Tibial artery (tissue), 4 donors: Measurements from ENCODE around the gene FOXO3.

Experiments used
- DNase-seq, 2 donors: peaks; one replicate each; pipeline ENCODE4 v3.0.0-alpha.2; 2019
- H3K27ac ChIP-seq, 2 donors: fragments of 200-600 bp; sonication (generic) in 1 of 2; 1 replicate in 1 of 2; 2 replicates in 1 of 2; pipeline ENCODE4 v1.5.1; 2018 to 2019; ENCODE audit warnings: mild to moderate bottlenecking in 1 of 2
- H3K27me3 ChIP-seq, 2 donors: fragments of 200-600 bp; sonication (generic) in 1 of 2; one replicate each; pipeline versions ENCODE4 v1.5.1 to v1.6.0; 2016 to 2019
- H3K36me3 ChIP-seq, 3 donors: fragments of 200-600 bp; sonication (generic) in 2 of 3; one replicate each; pipeline ENCODE4 v1.5.1; 2016 to 2019; ENCODE audit warnings: mild to moderate bottlenecking in 2 of 3
- H3K4me1 ChIP-seq, 4 donors: fragments of 200-600 bp; sonication (generic) in 2 of 4; 1 replicate in 3 of 4; 2 replicates in 1 of 4; pipeline ENCODE4 v1.5.1; 2016 to 2019
- H3K4me3 ChIP-seq, 2 donors: fragments of 200-600 bp; sonication (generic) in 1 of 2; 1 replicate in 1 of 2; 2 replicates in 1 of 2; pipeline ENCODE4 v1.5.1; 2018 to 2019; ENCODE audit warnings: mild to moderate bottlenecking in 2 of 2
- H3K9me3 ChIP-seq, 3 donors: fragments of 200-600 bp; sonication (generic) in 1 of 3; one replicate each; pipeline ENCODE4 v1.5.1; 2016 to 2019
- CTCF ChIP-seq, 2 experiments: fragments of 200-600 bp in 1 of 2; fragments of 450-650 bp in 1 of 2; IDR thresholded peaks; one replicate each; pipeline ENCODE4 v1.5.1; 2017 to 2019; ENCODE audit warnings: antibody characterized with exemption in 2 of 2, mild to moderate bottlenecking in 1 of 2, moderate library complexity in 1 of 2
- intact Hi-C: fragments of 100-400 bp; cut with DNase I; formaldehyde crosslinking; loops from one replicate; pipeline ENCODE4 v1.15.0; 2023; ENCODE audit warnings: low total_unique reads

Gene FOXO3

GRCh38 chr6:108561742-108562502, 1.2 kb downstream of the FOXO3 start:
- intact Hi-C loops: loop anchor here (10.0 kb wide), 1 partner anchor 133 kb away; no protein-coding TSS in a partner anchor
- H3K36me3 ChIP-seq: peaks cover 0 to 17% (median 11%) of the 10 kb centered on the region in 3 donors
- peak in 1 of 2 donors; percentile 73 for DNase-seq
- no peaks in the 10 kb centered on the region for H3K9me3 ChIP-seq
- peaks cover 0 to 44% (median 26%) of the 10 kb centered on the region in 4 donors for H3K4me1 ChIP-seq
- peak overlapping the region; percentile 86 to 97 for H3K4me3 ChIP-seq
- no peaks in the 10 kb centered on the region for H3K27me3 ChIP-seq
- no peak for TF ChIP-seq CTCF (IDR thresholded peaks at IDR 0.05)
- peak overlapping the region; percentile 97 to 99 for H3K27ac ChIP-seq

DNA sequence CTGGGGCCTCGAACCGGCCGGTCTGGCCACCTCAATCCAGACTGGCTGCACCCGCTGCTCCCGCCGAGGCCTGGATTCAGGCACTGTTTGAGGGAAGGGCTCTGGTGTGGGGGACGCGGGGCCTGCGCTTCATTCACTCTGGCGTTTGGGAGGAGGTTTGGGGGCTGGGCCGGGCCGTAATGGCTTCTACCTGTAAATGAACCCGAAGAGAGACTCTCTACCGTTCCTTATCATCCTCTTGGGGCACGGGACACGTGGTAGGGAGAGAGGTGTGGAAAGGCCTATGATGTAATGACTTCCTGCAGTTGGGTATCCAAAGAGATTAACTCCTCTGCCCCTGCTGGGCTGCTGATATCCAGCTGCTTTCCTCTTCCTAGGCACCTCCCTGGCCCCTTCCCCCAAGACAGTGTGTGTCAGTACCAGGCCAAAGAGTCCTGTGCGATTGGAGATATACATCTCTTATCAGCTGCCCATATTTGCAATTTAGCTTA, 1.8 kb downstream of the FOXO3 start:
- no peak for TF ChIP-seq CTCF (IDR thresholded peaks at IDR 0.05)
- Histone ChIP-seq H3K27me3 (no peaks in the 10 kb centered on the region), H3K36me3 (peaks cover 5 to 24% (median 18%) of the 10 kb centered on the region in 3 donors), H3K27ac (peak overlapping the region; percentile 97 to 99), H3K9me3 (no peaks in the 10 kb centered on the region), H3K4me3 (peak overlapping the region; percentile 86 to 97), H3K4me1 (peaks cover 0 to 44% (median 27%) of the 10 kb centered on the region in 4 donors)
- intact Hi-C loops: loop anchor here (10.0 kb wide), 1 partner anchor 132 kb away; no protein-coding TSS in a partner anchor
- peak; percentile 83 to 90 for DNase-seq

GRCh38 chr6:108563292-108563691, 2.6 kb downstream of the FOXO3 start:
- H3K27me3 ChIP-seq: no peaks in the 10 kb centered on the region
- intact Hi-C loops: loop anchor here (10.0 kb wide), 1 partner anchor 132 kb away; no protein-coding TSS in a partner anchor
- peak overlapping the region; percentile 97 to 99 for H3K27ac ChIP-seq
- H3K9me3 ChIP-seq: no peaks in the 10 kb centered on the region
- peaks cover 0 to 51% (median 32%) of the 10 kb centered on the region in 4 donors for H3K4me1 ChIP-seq
- TF ChIP-seq CTCF (IDR thresholded peaks at IDR 0.05): no peak
- H3K36me3 ChIP-seq: peaks cover 11 to 30% (median 25%) of the 10 kb centered on the region in 3 donors
- no peak for DNase-seq
- peak overlapping the region; percentile 86 to 97 for H3K4me3 ChIP-seq

GRCh38 chr6:108564178-108564577, 3.5 kb downstream of the FOXO3 start:
- no peak for DNase-seq
- Histone ChIP-seq H3K4me1 (peaks cover 0 to 60% (median 40%) of the 10 kb centered on the region in 4 donors), H3K4me3 (peak overlapping the region; percentile 86 to 97), H3K9me3 (no peaks in the 10 kb centered on the region), H3K27ac (peak overlapping the region; percentile 97 to 99), H3K27me3 (no peaks in the 10 kb centered on the region), H3K36me3 (peaks cover 17 to 39% (median 29%) of the 10 kb centered on the region in 3 donors)
- intact Hi-C loops: loop anchor here (10.0 kb wide), 1 partner anchor 131 kb away; no protein-coding TSS in a partner anchor
- no peak for TF ChIP-seq CTCF (IDR thresholded peaks at IDR 0.05)

GRCh38 chr6:108565091-108565766, 4.5 kb downstream of the FOXO3 start:
- peaks cover 0 to 69% (median 42%) of the 10 kb centered on the region in 4 donors for H3K4me1 ChIP-seq
- intact Hi-C loops: loop anchor here (10.0 kb wide), 1 partner anchor 130 kb away; no protein-coding TSS in a partner anchor
- H3K4me3 ChIP-seq: peak overlapping the region; percentile 86 to 97

More at GRCh38 chr6:108565091-108565766, 4.5 kb downstream of the FOXO3 start:
- no peak for TF ChIP-seq CTCF (IDR thresholded peaks at IDR 0.05)
- no peak for DNase-seq
- no peaks in the 10 kb centered on the region for H3K9me3 ChIP-seq
- H3K27me3 ChIP-seq: no peaks in the 10 kb centered on the region
- peak overlapping the region; percentile 97 to 99 for H3K27ac ChIP-seq
- H3K36me3 ChIP-seq: peaks cover 27 to 49% (median 40%) of the 10 kb centered on the region in 3 donors
